Mesodermal cell (in vitro differentiated cells): ENCODE measurements around the gene SYT2.
"Not testable (repeated sequence)": the region's sequence is repeated elsewhere in the genome, so short reads cannot be mapped to it uniquely, and the experiment has no call there.

ENCODE experiments used
- H3K27ac ChIP-seq: 2 replicates; pipeline ENCODE4 v1.7.0; 2013; ENCODE audit warnings: mild to moderate bottlenecking, low read depth, low read length, moderate library complexity; ENCODE audit not compliant: severe bottlenecking
- H3K36me3 ChIP-seq: 2 replicates; pipeline ENCODE4 v1.7.1; 2013; ENCODE audit warnings: mild to moderate bottlenecking, low read length, moderate library complexity; ENCODE audit not compliant: control insufficient read depth, insufficient read depth
- H3K4me1 ChIP-seq: one replicate; pipeline ENCODE4 v1.7.1; 2013; ENCODE audit warnings: mild to moderate bottlenecking, low read length; ENCODE audit not compliant: insufficient read depth, control insufficient read depth, poor library complexity, severe bottlenecking
- H3K4me3 ChIP-seq: 2 replicates; pipeline ENCODE4 v1.7.0; 2013; ENCODE audit warnings: low read length, control low read depth, mild to moderate bottlenecking; ENCODE audit not compliant: insufficient read depth, poor library complexity, severe bottlenecking; ENCODE audit errors: extremely low read depth
- H3K9me3 ChIP-seq: 2 replicates; pipeline ENCODE4 v1.7.1; 2013; ENCODE audit warnings: mild to moderate bottlenecking, low read length, moderate library complexity; ENCODE audit not compliant: control insufficient read depth
- WGBS, 2 experiments: methylation state at CpG; one replicate each; pipeline ENCODE4 v1.1.5; 2013; ENCODE audit warnings: missing lambda C conversion rate in 2 of 2; ENCODE audit not compliant: insufficient coverage in 2 of 2; 5-methylcytosine and 5-hydroxymethylcytosine counted together

The SYT2 gene

DNA sequence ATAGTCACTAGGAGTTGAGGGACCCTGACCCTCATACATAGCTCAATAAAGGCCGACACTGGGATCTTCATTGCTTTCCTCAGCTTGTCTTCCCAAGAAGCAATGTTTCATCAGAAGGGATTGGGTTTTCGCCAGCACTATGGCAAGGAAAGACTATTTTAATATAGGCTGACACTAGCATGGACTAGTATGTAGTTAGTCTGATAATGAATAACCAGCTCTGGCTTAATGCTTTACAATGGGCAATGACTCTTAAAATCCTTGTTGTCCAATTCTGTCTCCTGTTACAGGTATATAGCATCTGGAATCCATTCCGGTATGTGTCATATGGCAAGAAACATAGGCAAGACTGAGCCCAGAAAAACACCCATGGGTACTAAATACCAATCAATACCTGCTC lies 15.3 kb upstream of the SYT2 start:
- Histone ChIP-seq H3K9me3 (no peaks in the 10 kb centered on the region), H3K4me1 (no peaks in the 10 kb centered on the region), H3K4me3 (no peak overlapping the region), H3K36me3 (peaks cover 68% of the 10 kb centered on the region), H3K27ac (no peak overlapping the region)
- 96 to 100% methylated on average over 1 to 3 of the region's 3 CpGs for WGBS, 2 experiments

DNA sequence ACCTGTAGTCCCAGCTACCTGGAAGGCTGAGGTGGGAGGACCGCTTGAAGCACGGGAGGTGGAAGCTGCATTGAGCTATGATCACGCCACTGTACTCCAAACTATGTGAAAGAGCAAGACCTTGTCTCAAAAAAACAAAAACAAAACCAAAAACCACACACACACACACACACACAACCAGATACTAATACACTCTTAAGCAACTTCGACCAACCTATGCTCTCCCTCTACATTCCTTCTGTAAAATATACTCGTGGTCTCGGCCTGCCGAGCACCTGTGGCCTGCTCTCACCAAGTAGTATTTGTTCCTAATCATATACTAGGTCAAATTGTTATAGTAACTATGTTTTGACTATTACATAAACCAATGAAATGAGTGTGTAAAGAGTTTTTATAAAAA lies 13.5 kb upstream of the SYT2 start:
- 100% methylated on average over 2 to 5 of the region's 7 CpGs for WGBS, 2 experiments
- Histone ChIP-seq H3K36me3 (peaks cover 49% of the 10 kb centered on the region), H3K4me1 (no peaks in the 10 kb centered on the region), H3K27ac (no peak overlapping the region), H3K9me3 (no peaks in the 10 kb centered on the region), H3K4me3 (no peak overlapping the region)

DNA sequence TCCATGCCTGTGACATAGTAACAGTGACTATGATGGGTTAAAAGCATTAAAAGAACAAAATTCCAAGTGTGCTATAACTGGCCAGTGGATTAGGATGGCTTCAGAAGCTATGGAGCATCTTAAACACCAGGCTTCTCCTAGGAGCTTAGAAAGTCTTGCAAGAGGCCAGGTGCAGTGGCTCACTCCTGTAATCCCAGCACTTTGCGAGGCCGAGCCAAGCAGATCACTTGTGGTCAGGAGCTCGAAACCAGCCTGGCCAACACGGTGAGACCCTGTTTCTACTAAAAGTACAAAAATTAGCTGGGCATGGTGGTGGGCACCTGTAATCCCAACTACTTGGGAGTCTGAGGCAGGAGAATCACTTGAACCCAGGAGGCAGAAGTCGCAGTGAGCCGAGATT lies 12.8 kb upstream of the SYT2 start:
- H3K27ac ChIP-seq, result peak overlapping the region; percentile 37
- H3K4me1 ChIP-seq, H3K9me3 ChIP-seq, H3K4me3 ChIP-seq: not testable (repeated sequence)
- H3K36me3 ChIP-seq, result peaks cover 43% of the 10 kb centered on the region
- 78% methylated on average over 5 to 6 of the region's 6 CpGs for WGBS, 2 experiments

DNA sequence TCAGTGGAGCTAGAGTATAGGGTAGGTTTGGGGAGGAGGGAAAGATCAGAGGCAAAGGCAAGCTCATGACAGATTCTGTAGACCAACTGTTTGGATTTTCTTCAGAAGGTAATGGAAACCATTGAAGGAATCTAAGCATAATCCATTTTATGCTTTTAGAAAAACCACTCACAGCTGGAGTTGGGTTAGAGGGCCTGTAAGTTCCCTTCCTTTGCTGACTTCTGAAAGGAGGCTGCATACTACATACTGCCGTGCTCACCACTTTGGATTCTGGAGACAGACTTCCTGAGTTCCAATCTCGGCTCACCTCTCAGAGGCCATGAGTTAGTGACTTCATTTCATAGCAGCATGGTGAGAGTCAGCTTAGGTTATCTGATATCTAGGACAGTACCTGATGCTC lies 6.4 kb upstream of the SYT2 start:
- Histone ChIP-seq H3K27ac (no peak overlapping the region), H3K36me3 (no peaks in the 10 kb centered on the region), H3K9me3 (no peaks in the 10 kb centered on the region), H3K4me3 (no peak overlapping the region), H3K4me1 (peaks cover 6% of the 10 kb centered on the region)
- WGBS, 2 experiments, result 83 to 86% methylated on average over 1 to 2 of the region's 2 CpGs

DNA sequence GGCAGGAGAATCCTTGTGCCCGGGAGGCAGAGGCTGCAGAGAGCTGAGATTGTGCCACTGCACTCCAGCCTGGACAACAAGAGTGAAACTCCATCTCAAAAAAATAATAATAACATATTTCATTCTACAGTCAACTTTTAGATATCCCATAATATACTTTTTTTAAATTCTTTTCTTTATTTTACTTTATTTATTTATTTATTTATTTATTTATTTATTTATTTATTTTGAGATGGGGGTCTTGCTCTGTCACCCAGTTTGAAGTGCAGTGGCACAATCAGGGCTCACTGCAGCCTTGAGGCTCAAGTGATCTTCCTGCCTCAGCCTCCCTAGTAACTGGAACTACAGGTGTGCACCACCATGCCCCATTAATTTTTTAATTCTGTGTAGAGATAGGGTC lies 3.9 kb upstream of the SYT2 start:
- WGBS, 2 experiments, result 100% methylated on average over 1 of the region's 1 CpG; no CpG with 5 or more reads in 1 of the 2 experiments
- H3K27ac ChIP-seq, H3K4me1 ChIP-seq, H3K4me3 ChIP-seq, H3K9me3 ChIP-seq, H3K36me3 ChIP-seq: not testable (repeated sequence)

DNA sequence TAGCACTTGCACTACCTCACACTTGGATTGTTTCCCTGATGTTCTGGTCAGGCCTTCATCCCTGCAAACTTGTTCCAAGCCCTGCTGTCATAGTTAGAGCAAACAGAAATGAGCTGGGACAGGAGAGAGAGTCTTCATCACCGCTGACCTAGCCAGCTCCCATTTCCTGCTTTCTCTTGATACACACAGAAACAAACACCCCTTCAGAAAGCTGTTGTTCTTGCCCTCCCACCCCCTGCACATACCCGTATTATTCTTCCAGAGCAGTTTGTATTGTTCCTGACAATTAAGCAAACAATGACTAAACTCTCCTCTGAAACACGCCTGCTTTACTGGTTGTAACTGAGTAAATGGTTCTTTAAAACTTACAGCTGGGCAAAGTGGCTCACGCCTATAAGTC lies 2.9 kb upstream of the SYT2 start:
- 61 to 83% methylated on average over 2 to 3 of the region's 4 CpGs for WGBS, 2 experiments
- Histone ChIP-seq H3K9me3 (no peaks in the 10 kb centered on the region), H3K4me3 (no peak overlapping the region), H3K36me3 (no peaks in the 10 kb centered on the region), H3K27ac (no peak overlapping the region), H3K4me1 (peaks cover 9% of the 10 kb centered on the region)

DNA sequence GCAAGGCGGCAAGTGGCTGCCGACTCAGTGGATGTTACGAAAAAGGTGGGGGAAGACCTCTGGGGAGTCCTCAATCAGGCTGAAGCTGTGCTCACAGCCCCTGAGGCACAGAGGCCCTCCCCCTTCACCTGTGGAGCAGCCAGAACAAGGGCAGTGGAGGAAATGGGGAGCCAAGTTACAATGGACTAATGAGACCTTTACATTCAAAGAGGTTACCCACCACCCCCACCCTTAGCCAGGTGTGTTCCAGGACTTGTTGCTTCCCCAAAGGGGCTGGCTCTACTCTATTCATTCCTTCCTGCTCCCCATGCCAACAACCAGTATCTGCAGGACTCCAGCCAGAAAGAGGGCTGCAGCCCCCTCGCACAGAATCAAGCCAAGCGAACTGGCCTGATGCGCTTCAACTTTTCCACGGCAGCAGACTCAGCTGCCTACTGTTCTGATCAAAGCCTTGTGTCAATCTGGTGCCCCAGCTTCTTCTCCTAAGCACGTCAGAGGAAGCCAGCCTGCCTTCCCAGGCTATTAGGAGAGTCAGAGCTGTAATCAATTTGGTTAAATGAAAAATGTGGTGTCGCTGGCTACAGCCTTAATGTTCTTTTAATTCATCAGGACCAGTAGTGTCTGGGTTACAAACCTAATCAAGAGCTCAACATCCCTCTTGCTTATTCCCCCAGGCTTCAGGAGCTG lies 1.8 kb upstream of the SYT2 start:
- Histone ChIP-seq H3K36me3 (no peaks in the 10 kb centered on the region), H3K9me3 (no peaks in the 10 kb centered on the region), H3K4me1 (peaks cover 9% of the 10 kb centered on the region), H3K27ac (no peak overlapping the region), H3K4me3 (no peak overlapping the region)
- WGBS, 2 experiments, result 55 to 74% methylated on average over 7 to 8 of the region's 9 CpGs

DNA sequence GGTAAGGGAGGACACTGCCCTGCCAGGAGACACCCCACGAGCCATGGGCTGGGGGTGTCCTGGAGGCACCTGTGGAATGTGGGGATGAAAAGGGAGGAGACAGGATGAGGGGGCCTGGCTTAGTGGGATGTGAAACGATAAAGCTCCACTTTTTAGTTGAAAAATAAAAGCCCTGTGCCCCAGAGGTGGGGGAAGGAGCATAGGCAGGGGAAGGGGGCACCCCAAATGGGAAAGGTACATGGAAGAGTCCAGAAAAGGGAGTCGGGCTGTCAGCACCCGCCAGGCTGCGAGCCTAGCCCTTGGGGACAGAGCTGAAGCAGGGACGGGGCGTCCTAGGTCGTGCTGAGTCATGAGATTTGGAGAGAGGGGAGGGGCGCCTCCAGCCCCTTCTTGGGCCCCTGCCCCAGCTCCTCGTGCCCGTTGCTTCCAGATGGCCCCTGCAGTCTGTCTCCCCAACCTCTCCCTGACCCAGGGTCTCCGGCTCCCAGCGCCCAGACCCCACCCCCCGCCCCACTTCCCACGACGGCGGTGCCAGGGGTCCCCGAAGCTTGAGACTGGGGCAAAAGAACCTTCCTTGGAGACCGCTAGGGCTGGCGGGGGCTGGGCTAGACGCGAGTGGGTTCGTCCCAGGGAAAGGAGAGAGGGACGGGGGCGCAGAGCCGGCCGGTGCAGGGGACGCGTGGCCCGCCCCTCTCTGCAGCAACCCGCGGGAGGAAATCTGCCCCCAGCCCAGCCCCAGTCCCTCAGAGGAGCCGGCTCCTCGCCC lies 795 bp downstream of the SYT2 start:
- no peak overlapping the region for H3K27ac ChIP-seq
- H3K9me3 ChIP-seq, result no peaks in the 10 kb centered on the region
- H3K36me3 ChIP-seq, result no peaks in the 10 kb centered on the region
- 3 to 5% methylated on average over 15 to 20 of the region's 34 CpGs for WGBS, 2 experiments
- peaks cover 9% of the 10 kb centered on the region for H3K4me1 ChIP-seq
- peak overlapping the region; percentile 41 for H3K4me3 ChIP-seq

DNA sequence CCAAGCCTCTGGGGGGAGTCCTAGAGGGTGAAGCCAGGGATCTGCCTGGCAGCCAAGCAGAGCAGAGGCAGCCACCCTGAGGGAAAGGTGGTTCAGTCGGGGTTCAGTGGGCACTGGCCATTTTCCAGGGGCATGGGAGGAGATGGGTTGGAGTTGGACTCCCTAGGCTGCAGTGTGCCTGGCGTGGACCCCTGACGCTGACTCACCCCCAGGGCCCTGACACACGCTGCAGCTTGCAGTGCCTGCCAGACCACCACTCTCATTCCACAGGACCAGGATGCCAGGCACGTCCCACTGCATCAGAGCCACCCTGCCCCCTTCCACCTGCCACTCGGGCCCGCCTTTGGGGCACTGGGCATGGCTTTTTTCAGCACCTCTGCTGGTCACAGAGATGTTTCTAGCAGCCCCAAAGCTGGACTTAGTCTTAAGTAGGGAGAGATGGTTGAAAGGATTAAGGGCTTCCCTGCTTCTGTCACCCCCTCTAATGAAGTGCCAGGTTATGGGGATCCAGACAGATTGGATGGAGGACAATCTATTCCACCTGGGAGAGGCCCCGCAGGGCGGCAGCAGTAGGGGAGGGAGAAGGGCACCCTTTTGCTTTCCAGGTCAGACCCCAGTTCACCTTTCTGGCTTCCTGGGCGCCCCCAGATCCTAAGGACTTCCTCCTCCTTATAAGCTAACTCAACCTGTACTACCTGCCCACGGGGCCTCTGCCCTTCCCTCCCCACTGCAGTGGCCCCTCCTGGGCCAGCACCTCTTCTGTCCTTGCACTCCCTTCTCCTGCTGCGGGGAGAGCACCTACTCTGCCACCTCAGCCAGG lies 1.6 kb downstream of the SYT2 start:
- Histone ChIP-seq H3K4me1 (peaks cover 9% of the 10 kb centered on the region), H3K27ac (no peak overlapping the region), H3K9me3 (no peaks in the 10 kb centered on the region), H3K36me3 (no peaks in the 10 kb centered on the region), H3K4me3 (no peak overlapping the region)
- WGBS, 2 experiments, result 79 to 82% methylated on average over 4 to 10 of the region's 12 CpGs

DNA sequence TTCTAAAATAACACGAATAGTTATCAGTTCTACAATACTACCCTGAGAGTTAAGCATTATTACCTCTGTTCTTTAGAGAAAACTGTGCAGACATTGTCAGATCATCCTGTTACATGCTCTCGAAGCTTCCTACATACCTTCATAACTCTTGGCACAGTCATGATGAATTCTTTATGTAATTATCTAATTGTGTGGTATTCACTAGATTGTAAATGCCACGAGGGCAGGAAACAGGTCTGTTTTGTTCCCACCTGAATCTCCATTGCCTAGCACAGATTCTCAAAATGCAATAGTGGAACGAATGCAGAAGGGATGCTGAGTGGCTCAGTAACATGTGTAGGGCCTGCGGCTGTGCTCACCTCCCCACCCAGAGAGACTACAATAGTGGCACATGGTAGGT lies 3.4 kb downstream of the SYT2 start:
- WGBS, 2 experiments, result 86 to 93% methylated on average over 3 of the region's 5 CpGs
- no peak overlapping the region for H3K27ac ChIP-seq
- peaks cover 3% of the 10 kb centered on the region for H3K4me1 ChIP-seq

More for the DNA sequence above, 3.4 kb downstream of the SYT2 start:
- Histone ChIP-seq H3K4me3 (no peak overlapping the region), H3K36me3 (no peaks in the 10 kb centered on the region), H3K9me3 (no peaks in the 10 kb centered on the region)
